ENCODE results near the gene TUT4.

DNA sequence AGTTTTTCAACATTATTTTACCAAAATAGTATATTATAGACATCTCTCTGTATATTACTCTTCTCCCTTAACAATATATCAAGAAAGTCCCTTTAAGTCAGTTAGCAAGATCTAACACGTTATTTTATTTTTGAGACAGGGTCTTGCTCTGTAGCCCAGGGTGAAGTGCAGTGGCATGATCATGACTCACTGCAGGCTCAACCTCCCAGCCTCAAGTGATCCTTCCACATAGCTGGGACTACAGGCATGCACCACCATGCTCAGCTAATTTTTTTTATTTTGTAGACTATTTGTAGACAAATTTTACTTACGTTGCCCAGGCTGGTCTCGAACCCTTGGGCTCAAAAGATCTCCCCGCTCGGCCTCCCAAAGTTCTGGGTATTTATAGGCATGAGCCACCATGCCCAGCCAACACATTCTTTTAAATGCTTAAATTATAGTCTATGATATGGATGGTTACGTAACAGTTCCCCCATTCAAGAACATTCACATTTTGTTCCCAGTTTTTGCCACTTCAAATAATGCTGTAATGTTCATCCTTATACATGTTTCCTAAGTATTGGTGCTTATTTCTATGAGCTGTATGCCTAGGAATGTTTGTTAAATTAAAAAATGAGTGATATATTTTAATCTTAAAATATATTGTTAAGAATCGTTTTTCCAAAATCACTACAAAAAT lies 70.4 kb downstream of the TUT4 start:
- TF ChIP-seq, protein P1, sequence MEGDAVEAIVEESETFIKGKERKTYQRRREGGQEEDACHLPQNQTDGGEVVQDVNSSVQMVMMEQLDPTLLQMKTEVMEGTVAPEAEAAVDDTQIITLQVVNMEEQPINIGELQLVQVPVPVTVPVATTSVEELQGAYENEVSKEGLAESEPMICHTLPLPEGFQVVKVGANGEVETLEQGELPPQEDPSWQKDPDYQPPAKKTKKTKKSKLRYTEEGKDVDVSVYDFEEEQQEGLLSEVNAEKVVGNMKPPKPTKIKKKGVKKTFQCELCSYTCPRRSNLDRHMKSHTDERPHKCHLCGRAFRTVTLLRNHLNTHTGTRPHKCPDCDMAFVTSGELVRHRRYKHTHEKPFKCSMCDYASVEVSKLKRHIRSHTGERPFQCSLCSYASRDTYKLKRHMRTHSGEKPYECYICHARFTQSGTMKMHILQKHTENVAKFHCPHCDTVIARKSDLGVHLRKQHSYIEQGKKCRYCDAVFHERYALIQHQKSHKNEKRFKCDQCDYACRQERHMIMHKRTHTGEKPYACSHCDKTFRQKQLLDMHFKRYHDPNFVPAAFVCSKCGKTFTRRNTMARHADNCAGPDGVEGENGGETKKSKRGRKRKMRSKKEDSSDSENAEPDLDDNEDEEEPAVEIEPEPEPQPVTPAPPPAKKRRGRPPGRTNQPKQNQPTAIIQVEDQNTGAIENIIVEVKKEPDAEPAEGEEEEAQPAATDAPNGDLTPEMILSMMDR (IDR thresholded peaks at IDR 0.05; ENCODE audit: poor library complexity): no peak
- no peak for TF ChIP-seq EZH2 (IDR thresholded peaks at IDR 0.05; ENCODE audit: borderline replicate concordance)
